DND-41 (cell line): ENCODE measurements around the gene SMURF2.

Experiments used
- ATAC-seq: fragments of 200-7000 bp; cut with Tn5 transposase; 3 replicates; pipeline ENCODE4 v1.9.1; 2021; ENCODE audit warnings: low read depth; ENCODE audit not compliant: insufficient read depth
- DNase-seq: peaks from one replicate; pipeline ENCODE4 v3.0.0-alpha.2; 2020
- H2AFZ ChIP-seq: 2 replicates; pipeline ENCODE4 v1.6.0; 2012; ENCODE audit warnings: low read depth, low read length
- H3K27ac ChIP-seq: 2 replicates; pipeline ENCODE4 v1.5.1; 2012; ENCODE audit warnings: low read length, inconsistent platforms
- H3K27me3 ChIP-seq: fragments of 200-600 bp; sonication (generic); 2 replicates; pipeline ENCODE4 v1.6.0; 2012; ENCODE audit warnings: low read length, mild to moderate bottlenecking, inconsistent platforms; ENCODE audit not compliant: insufficient read depth, poor library complexity
- H3K36me3 ChIP-seq: 2 replicates; pipeline ENCODE4 v1.5.1; 2012; ENCODE audit warnings: low read length, inconsistent platforms; ENCODE audit not compliant: insufficient read depth
- H3K4me1 ChIP-seq: 2 replicates; pipeline ENCODE4 v1.5.1; 2012; ENCODE audit warnings: mild to moderate bottlenecking, low read length; ENCODE audit not compliant: insufficient read depth
- H3K4me2 ChIP-seq: 2 replicates; pipeline ENCODE4 v1.6.0; 2012; ENCODE audit warnings: mild to moderate bottlenecking, moderate library complexity, low read length, inconsistent platforms; ENCODE audit not compliant: insufficient read depth
- H3K4me3 ChIP-seq, 2 experiments: fragments of 200-600 bp in 1 of 2; shearing (Covaris generic) in 1 of 2; 2 replicates each; pipeline ENCODE4 v1.5.1; 2012 to 2016; ENCODE audit warnings: inconsistent platforms in 2 of 2, low read length in 2 of 2, mild to moderate bottlenecking in 2 of 2, low read depth in 1 of 2, moderate library complexity in 1 of 2
- H3K79me2 ChIP-seq: 2 replicates; pipeline ENCODE4 v1.6.0; 2012; ENCODE audit warnings: low read length, inconsistent platforms; ENCODE audit not compliant: insufficient read depth
- H3K9ac ChIP-seq: 2 replicates; pipeline ENCODE4 v1.6.0; 2012; ENCODE audit warnings: low read depth, mild to moderate bottlenecking, inconsistent platforms, low read length, moderate library complexity
- H3K9me3 ChIP-seq: 2 replicates; pipeline ENCODE4 v1.5.1; 2012; ENCODE audit warnings: low read length, moderate library complexity, mild to moderate bottlenecking, inconsistent platforms; ENCODE audit not compliant: insufficient read depth, severe bottlenecking
- H4K20me1 ChIP-seq: 2 replicates; pipeline ENCODE4 v1.6.0; 2012; ENCODE audit warnings: low read length; ENCODE audit not compliant: insufficient read depth
- CTCF ChIP-seq: IDR thresholded peaks from 2 replicates; pipeline ENCODE4 v1.5.1; 2012; ENCODE audit warnings: borderline replicate concordance, low read length, moderate library complexity, mild to moderate bottlenecking; ENCODE audit not compliant: poor library complexity, severe bottlenecking; ENCODE audit errors: extremely low read depth
- EZH2 ChIP-seq: IDR thresholded peaks from 3 replicates; pipeline ENCODE4 v1.6.1; 2012; ENCODE audit warnings: borderline replicate concordance, low read depth, mild to moderate bottlenecking, moderate library complexity, low read length, inconsistent platforms; ENCODE audit not compliant: severe bottlenecking

Gene SMURF2

GRCh38 chr17:64634218-64634617, 27.9 kb downstream of the SMURF2 start:
- H2AFZ ChIP-seq, result no peak overlapping the region
- no peak overlapping the region for H3K4me2 ChIP-seq
- H3K4me3 ChIP-seq, result no peak overlapping the region
- H3K4me1 ChIP-seq, result no peaks in the 10 kb centered on the region
- TF ChIP-seq CTCF (no peak), EZH2 (no peak)
- DNase-seq, result no peak
- H3K27me3 ChIP-seq, result no peaks in the 10 kb centered on the region
- no peak for ATAC-seq
- H3K9ac ChIP-seq, result no peak overlapping the region
- H3K9me3 ChIP-seq, result no peaks in the 10 kb centered on the region
- H3K27ac ChIP-seq, result no peak overlapping the region
- H3K36me3 ChIP-seq, result peaks cover 5% of the 10 kb centered on the region; the same call in 1 of the 2 replicates
- peaks cover 97% of the 10 kb centered on the region for H3K79me2 ChIP-seq
- H4K20me1 ChIP-seq, result peaks cover 27% of the 10 kb centered on the region; the same call in 1 of the 2 replicates

DNA sequence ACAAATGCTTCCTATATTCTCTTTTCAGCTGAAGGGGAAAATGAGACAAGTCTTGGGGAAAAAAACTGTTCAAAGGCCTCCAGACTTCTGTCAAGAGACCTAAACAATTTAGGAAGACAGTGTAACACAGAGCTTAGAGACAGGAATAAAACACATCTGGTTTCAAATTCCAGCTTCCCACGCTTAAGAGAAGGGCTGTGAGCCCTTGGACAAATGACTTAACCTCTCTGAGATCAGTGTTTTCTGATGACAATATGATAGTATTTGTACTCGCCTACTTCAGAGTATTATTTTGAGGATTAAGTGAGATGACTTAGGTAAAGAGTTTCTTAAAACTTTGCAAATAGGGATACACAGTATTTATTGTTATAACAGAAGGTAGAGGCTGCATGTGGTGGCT, 29.5 kb downstream of the SMURF2 start:
- H4K20me1 ChIP-seq, result peaks cover 39% of the 10 kb centered on the region; the same call in 1 of the 2 replicates

DNA sequence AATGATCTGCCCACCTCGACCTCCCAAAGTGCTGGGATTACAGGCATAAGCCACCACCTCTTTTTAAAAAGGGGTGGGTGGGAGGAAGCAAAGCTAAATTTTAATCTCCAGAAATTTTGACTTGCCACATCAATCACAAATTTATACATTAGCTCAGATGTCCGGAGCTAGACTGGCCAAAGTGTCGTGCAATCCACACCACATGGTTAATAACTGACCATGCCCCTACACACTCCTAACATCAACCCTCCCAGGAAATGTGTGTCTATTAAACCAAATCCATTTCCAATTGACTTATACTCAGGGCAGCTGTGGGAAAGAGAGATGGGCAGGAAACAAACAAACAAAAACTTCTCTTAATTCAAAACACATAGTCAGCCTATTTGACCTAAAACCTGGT, 29.9 kb downstream of the SMURF2 start:
- no peak overlapping the region for H3K4me2 ChIP-seq
- no peaks in the 10 kb centered on the region for H3K27me3 ChIP-seq
- DNase-seq (no peak), ATAC-seq (no peak)
- H3K4me3 ChIP-seq, result no peak overlapping the region
- no peaks in the 10 kb centered on the region for H3K4me1 ChIP-seq
- H3K36me3 ChIP-seq, result no peaks in the 10 kb centered on the region
- peaks cover 98% of the 10 kb centered on the region for H3K79me2 ChIP-seq
- no peaks in the 10 kb centered on the region for H3K9me3 ChIP-seq
- H3K9ac ChIP-seq, result no peak overlapping the region
- peaks cover 43% of the 10 kb centered on the region; the same call in 1 of the 2 replicates for H4K20me1 ChIP-seq
- H3K27ac ChIP-seq, result no peak overlapping the region
- TF ChIP-seq EZH2, result no peak
- TF ChIP-seq CTCF, result no peak
- H2AFZ ChIP-seq, result no peak overlapping the region

More for the DNA sequence above, 29.5 kb downstream of the SMURF2 start:
- Histone ChIP-seq H3K4me2 (no peak overlapping the region), H2AFZ (no peak overlapping the region), H3K79me2 (peaks cover 98% of the 10 kb centered on the region), H3K4me1 (no peaks in the 10 kb centered on the region), H3K4me3 (no peak overlapping the region), H3K27me3 (no peaks in the 10 kb centered on the region), H3K9ac (no peak overlapping the region), H3K9me3 (no peaks in the 10 kb centered on the region), H3K27ac (no peak overlapping the region), H3K36me3 (no peaks in the 10 kb centered on the region)
- ATAC-seq (no peak), DNase-seq (no peak)
- TF ChIP-seq CTCF, result no peak
- TF ChIP-seq EZH2, result no peak
